Fibroblast of peridontal ligament (primary cell): Measurements from ENCODE around the gene CLDND2.

Experiments used
- DNase-seq: peaks from one replicate; pipeline ENCODE4 v3.0.0-alpha.2; 2010; ENCODE audit errors: extremely low read depth

The CLDND2 gene

DNA sequence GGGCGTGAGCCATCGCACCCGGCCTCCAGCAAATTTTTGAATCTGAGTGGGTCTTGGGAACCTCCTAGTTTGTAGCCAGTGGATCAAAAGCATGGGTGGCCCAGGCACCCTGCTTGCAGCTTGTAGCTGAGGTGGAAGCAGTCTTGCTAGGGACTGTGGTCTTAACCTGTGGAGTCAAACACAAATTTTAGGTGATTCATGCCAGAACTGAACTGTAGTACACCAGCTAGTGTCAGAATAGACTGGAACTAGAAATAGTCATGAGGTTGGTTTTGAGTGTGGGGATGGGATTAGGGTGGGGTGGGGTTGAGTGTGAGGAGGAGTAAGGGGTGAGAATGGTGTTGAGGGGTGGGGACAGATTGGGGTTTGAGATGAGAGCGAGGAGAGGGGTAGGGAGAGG is 13.2 kb upstream of the CLDND2 start:
- no peak for DNase-seq

DNA sequence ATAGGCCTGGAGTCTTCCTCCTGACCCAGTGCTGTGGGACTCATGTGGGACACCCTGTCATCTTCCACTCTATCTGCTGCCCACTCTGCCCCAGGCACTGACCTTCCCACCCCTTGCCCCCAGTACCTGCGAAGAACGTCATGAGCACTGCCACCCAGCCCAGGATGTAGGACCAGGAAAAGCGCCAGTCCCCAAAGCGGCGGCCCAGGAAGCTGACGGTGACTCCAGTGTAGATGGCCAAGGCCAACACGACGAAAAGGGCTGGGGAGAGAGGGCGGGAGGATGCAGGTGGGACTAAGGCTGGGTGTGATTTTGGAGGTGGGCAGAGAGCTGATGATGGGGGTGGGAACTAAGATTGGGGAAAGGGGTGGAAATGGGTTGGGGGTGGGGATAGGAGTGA is 11.6 kb upstream of the CLDND2 start:
- DNase-seq, result no peak

DNA sequence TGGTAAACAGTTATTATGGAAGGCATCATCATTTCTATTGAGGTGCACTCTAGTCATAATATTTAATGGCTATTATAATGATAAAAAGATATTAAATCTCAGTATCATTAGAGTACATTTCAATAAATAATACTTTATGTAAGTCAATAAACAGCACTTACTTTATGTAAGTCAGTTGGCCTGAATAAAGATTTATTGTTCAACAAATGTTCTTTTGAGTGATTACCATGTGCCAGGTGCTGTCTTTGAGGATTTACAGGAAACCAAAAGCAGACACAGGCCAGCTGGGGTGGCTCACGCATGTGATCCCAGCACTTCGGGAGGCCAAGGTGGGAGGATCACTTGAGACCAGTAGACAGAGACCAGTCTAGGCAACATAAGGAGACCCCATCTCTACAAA is 8.6 kb upstream of the CLDND2 start:
- DNase-seq, result no peak

DNA sequence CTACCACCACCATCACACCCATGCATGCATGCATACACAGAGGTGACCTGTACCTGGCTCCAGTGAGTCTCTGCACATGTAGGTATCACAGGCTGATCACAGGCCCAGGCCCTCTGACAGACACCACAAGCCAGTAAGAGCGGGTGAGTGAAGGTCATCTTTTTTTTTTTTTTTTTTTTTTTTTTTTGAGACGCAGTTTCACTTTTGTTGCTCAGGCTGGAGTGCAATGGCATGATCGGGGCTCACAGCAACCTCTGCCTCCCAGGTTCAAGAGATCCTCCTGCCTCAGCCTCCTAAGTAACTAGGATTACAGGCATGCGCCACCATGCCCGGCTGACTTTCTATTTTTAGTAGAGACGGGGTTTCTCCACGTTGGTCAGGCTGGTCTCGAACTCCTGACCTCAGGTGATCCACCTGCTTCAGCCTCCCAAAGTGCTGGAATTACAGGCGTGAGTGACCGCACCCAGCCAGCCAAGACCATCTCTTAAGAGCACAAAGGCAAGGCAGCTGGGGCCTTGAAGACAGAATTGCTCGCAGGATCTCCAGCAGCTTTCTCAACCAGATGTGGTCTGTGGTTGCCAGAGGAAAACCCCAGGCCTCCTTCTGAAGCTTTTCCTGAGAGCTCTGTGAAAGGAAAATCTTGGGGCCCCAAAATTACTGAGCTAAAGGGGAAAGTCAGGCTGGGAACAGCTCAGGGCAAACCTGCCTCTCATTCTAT is 6.9 kb upstream of the CLDND2 start:
- DNase-seq, result no peak

DNA sequence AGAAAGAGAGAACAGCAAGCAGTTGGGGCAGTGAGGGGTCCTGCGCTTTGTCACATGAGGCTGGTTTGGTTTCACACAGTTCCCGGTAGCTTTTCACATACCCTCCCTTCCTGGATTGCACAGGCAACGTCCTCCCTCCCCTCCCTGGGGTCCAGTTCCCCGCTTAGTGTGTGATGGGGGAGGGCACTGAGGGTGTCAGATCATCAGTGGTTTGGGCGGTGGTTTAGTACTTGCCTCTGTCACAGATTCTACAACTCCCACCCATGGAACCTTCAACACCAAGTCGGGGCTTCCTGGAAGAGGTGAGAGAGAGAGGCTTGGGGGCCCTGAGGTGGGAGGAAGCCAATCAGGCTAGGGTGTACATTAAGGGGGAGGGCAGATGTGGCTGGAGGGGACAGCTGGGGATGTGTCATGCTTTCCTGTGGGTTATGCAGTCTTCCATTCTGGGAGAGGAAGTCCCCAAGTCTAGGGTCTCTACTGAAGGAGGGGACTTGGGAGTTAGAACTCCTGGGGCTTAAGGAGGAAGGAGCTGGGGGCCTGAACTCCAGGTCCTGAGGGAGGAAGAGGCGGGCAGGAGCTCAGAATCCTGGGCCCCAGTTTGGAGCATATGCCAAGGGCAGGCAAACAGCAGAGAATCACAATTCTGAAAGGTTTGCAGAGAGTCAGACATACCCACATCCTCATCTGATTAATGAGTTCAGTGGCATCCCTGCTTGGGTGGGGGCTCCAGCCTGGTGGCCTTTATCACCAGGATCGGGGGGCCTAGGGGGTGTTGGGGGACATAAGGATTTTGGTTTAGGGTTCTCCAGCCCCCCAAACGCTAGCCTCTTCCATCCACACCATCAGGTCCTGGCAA is 4.1 kb upstream of the CLDND2 start, which contains the start of gene NKG7:
NKG7 (minus strand) TSS at position 6 of the 856 bp plus-strand sequence. CDS start 119 bp downstream, outside the sequence.
- no peak for DNase-seq

DNA sequence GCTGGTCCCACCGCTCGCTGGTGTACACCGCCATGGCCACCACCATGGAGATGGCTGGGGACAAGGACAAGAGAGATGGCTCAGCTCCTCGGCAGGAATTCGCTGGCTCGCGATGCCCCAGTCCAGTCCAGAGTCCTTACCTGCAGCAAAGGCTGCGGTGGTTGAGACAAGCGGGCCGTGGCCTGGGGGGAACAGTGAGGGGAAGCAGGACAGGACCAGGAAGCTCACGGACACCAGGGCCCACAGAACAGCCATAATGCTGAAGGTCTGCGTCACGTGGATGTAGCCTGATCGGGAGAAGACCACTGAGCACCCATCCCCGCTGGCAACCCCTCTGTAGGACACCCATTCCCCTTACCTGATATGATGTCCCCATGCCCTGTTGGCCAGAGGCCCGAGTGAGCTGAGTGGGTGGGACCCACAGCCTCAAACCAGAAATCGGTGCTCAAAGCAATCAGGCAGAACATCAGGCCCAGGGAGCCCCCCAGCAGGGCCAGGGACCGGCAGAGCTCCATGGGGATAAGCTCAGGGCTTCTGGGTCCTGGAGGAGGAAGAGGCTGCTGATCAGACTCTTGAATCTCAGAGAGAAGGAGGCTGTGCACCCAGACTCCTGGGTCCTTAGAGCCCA is 3.3 kb upstream of the CLDND2 start:
- no peak for DNase-seq

DNA sequence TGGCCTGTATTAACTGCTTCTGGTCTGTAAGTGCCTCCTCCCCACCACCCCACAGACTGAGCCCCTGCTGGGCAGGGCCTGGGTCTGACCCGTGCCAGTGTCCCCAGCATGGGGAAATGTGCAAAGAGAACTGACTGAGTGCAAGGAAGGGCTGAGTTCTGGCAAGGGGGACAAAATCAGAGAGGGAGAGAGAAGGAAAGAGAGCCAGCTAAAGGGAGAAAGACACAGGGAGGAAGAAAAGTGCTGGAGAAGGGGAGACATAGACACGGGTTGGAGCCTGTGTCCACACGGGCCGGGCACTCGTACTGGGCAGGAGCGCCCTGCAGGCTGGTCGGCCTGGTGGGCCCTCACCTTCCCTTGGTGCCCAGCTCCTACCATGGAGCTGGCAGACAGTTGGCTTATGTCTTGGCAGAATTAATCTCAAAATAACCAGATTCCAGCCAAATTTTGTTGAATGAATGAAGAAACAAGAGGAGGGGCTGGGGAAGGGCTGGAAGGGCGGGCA is 2.4 kb upstream of the CLDND2 start:
- DNase-seq, result no peak

DNA sequence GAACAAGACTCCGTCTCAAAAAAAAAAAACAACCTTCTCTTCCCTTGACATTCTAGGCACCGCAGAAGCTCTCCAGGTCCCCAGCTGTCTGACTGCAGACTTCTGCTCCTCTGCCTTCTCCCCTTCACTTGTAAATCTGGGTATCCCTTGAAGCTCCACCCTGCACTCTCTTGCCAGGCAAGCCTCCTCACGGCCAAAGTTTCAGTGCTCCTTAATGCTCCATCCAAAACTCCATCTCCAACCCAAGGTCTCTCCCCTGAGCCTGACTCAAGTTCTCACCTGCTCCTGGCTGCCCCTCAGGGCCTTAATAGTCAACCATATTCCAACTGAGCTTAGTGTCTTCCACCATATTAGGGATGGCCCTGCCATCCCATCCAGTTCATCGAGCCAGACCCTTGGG is 1.4 kb upstream of the CLDND2 start:
- no peak for DNase-seq

DNA sequence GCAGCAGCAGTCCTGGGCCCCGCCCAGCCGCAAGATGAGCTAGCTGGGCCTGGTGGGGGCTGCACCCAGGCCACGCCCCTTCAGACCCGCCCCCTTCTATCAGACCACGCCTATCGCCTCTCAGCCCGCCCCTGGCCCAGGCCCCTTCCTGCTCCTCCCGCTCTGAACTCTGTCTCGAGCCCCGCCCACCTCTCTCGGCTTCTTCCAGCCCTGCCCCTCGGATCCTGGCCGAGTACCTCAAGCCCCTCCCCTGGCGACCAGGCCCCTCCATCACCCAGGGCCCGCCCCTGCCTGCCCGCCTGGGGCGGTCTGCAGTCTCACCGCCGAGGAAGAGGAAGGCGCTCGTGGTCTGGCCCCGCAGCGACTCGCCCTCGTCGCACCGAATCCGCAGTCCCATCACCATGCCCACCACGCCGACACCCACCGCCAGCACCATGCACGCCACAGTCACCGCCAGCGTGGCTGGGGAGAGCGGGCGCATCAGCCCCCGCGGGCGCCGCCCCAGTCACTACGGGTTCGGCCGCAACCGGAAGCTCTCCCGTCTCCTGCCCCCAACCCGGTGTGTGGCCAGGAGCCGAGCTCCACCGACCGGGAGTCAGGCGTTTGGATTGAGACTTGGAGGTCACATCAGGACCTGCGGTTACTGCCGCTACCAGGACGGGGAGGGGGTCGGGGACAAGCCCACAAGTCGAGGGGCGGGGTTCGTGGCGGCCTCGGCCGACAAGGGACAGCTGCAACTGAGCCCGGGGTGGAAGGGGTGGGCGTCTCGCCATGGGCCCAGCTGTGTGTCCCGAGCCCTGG is 1.0 kb downstream of the CLDND2 start:
- peak; percentile 97 for DNase-seq

DNA sequence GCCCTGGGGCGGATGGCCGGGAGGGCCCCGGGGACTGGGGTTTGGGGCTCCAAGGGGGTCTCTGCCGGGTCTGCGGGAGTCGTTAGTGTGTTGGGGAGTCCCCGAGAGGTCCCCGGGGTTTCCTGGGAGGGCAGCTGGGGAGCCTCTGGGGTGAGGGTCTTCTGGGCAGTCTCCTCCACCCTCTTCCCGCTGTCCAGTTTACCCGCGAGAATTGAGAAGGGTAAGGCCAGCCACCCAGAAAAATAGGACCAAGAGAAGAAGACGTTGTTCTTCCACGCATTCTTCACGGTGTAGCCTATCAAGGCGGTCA is 1.6 kb downstream of the CLDND2 start:
- no peak for DNase-seq

DNA sequence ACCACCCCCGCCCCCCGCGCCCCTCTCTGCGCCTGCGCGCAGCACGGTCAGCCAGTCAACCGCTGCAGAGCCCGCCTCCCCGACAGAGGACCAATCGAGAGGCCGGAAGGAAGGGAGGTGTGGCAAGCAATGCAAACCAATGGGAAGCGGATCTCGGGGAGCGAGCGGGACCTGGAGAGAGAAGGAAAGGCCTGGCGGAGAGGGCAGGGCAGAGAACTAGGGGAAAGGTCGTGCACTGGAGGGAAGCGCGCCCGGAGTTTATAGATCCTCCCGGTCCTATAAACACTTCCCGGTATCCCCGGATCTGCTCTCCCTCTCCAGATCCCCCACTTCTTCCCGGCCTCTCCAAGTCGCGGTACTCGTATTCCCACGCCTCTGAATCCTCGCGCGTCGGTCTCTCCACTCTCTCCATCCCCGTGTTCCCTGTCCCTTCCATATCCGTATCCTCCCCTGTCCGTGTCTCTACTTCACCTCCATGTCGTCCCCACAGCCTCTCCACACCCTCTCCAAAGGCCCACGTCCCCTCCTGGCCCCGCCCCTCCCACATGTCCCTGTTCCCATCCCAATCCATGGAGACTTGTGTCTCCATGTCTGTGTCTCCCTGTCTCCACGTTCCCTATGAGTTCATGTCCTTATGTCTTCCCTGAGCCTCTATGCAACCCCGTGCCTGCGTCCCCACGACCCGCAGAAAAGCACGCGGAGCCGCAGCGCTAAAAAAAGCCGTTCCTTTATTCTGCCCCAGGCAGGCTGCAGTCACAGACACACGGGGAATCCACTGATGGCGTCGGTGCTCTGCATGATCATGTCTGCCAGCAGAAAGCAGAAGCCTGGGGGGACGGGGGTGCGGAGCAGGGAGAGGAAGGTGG is 2.2 kb downstream of the CLDND2 start:
- peak; percentile 96 for DNase-seq

DNA sequence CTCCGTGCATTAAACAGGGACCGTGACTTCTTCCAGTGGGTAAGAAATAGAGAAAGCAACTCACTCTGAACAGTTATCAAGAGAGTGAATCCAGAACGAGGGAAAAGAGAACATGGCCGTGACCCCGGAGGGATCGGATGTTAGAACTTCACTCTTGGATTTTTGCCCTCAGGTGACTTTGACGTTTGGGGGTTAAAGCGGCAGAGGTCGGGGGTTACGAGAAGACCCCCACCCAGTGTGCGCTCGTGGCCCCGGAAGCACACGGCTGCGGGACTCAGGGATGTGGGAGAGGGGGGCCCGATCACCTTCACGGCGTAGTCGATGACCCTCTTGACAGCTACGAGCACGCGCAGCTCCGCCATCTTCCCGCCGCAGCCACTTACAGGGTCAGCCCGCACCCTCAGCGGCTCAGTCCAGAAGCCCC is 2.8 kb downstream of the CLDND2 start, which contains the start of gene ETFB:
ETFB (minus strand) TSS at position 424 of the 424 bp plus-strand sequence; CDS start at position 362, 62 bp downstream.
- DNase-seq, result no peak

DNA sequence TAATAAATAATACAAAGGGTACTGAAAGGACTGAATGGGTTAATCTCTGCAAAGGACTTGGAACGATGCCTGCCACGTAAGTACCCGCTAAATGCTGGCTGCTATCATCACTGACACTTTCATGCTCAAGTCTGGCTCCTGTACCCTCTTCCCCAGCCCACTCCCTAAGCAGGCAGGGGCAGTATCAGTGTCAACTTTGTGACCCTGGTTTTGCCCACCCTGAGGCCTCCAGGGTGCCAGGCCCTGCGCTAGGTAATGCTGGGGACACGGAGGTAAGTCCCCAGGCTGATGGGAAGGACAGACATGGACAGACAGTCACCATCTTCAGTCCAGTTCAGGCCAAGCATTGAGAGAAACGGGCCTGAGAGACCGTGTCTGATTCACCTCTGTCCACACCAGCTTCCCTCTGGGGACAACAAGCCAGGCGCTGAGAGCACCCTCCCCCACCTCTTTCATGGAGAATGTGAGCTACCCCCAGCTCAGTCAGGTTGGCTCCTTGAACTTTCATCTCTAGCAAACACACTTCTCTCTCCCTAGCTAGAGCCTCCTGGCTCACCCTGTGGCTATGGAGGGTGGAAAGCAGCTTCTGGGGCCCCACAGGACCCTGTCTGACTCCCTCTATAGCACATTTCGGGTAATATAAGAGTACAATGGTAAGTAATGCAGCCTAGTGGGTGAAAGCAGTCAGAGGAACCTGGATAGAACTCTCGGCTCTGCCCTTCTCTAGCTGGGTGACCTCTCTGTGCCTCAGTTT is 3.4 kb downstream of the CLDND2 start:
- peak; percentile 39 for DNase-seq

DNA sequence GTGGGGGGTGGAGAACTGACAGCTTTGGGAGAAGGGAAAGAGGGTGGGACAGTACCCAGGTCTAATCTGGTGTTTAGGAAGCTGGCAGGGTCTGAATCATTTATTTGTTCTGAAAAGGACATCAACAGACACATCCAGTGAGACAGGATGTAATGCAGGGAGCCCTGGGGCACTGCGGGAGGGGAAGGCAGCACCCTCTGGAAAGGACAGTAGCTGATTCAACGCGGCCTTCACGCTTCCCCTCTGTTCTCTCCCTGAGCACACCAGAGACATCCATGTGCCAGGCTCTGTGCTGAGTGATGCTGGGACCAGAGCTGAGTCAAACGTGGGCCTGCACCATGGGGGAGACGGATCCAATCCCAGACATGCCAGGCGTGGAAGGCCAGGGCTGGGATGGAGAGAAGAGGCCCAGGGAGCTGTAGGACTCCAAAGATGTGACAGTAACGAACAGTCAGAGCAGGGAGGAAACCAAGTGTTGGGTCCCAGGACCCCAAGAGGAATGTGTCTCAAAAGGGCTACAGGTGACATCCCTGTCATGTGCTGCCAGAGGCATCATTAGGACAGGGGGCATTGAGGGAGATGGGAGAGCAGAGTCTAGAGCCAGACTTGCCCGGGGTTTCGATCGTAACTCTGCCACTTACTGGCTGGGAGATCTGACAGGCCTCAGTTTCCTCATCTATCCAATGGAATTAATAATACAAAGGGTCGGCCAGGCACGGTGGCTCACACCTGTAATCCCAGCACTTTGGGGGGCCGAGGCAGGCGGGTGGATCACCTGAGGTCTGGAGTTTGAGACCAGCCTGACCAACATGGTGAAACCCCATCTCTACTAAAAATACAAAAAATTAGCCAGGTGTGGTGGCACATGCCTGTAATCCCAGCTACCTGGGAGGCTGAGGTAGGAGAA is 4.3 kb downstream of the CLDND2 start:
- DNase-seq, result no peak

DNA sequence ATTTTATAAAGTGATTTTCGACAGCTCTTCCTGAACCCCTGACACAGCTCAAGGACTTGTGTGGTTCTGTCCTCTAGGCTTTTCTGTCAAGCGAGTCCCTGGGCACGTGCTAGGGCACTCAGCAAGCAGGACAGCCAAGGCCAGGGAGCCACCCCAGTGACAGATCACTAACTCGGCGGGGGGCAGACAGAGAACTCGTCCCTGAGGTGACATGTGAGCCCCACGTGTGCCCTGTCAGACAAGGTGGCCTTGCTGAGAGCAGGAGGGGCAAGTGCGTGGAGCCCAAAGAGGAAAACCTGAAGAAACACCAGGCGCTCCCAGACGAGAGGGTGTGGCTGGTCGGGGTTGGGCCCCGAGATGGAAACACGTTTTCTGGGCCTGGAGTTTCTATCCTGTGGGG is 7.6 kb downstream of the CLDND2 start:
- no peak for DNase-seq

DNA sequence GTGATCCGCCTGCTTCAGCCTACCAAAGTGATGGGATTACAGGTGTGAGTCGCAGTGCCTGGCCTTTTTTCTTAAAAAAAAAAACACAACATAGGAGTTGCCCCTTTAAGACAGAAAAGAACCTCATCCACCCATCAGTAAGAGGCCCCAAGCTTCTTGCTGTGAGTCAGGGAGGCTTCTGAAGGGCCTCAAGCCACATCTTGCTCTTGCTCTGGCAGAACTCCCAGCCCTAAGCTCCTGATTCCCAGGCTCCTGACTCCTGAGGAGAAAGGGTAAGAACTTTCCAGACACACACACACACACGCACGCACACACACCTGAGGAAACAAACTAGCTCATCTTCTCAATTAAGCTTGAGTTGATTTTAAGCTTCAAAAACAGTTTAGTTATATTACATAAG is 9.5 kb downstream of the CLDND2 start:
- peak; percentile 90 for DNase-seq

DNA sequence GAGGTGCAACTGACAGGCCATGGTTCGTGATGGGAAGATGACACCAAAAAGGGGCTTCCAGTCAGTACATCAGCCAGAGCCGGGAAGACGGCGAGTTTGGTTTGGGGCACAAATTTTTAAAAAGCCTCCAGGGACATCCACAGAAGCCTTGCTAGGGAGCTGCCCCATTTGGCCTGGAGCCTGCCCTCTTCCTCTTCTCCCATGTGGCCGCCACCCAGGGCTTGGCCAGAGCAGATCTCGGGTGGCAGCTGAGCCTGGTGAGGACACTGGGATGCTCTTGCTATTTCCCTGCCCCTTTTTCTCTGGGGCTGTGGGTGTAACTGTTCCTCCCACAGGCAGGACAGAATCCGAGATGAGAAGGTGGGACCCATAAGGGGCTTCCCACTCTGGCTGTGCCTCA is 10.9 kb downstream of the CLDND2 start:
- DNase-seq, result no peak

DNA sequence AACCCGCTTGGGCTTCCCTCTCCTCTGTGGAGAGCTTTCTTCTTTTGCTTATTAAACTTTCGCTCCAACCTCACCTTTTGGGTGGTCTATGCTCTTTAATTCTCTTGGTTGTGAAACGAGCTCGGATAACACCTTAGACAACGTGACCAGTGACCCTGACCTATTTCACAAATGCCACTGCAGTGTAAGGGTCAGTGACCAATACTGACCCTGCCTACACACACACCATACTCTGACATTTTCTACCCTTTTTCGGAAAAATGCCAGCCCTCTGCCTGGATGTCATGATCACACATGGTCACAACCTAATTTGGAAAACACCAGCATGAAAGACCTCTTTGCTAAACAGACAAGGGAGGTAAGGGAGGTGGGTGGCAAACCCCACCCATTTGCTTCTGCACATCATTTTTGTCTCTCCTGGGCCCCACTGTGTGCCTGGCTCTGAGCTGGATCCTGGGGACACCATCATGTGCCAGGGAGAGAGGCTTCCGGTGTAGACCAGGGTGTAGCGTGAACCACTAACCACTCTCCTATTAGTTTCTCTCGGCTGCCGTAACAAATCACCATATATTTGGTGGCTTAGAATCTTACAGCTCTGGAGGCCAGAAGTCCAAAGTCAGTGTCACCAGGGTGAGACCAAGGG is 12.5 kb downstream of the CLDND2 start:
- no peak for DNase-seq
